Endothelial cell of umbilical vein (primary cell): ENCODE results near the gene MIOS. TPM values are rescaled to one million over a fixed set of nuclear protein-coding genes. Genes with fewer than 3 reads are reported as not detected.

Experiments
- BruUV-seq: library from RNA; stranded (reverse); fragments of 400-500 nt; replicated peaks from 2 replicates; lab custom pipeline; 2021; lab: Mats Ljungman, UMichigan
- CTCF ChIA-PET: fragments of 300-600, 350-600 bp; sonication (Branson Sonifier 250); formaldehyde crosslinking; loops from one replicate; lab custom pipeline; 2021; ENCODE audit warnings: antibody characterized with exemption, inconsistent platforms; lab: Charles Lee
- POLR2A ChIA-PET: fragments of 300-600, 350-600 bp; sonication (Branson Sonifier 250); formaldehyde crosslinking; loops from one replicate; lab custom pipeline; 2021; ENCODE audit warnings: antibody characterized with exemption, inconsistent platforms; lab: Charles Lee
- DNase-seq: peaks from one replicate; pipeline ENCODE4 v3.0.0-alpha.2; 2011; ENCODE audit warnings: low read depth, low spot score
- FAIRE-seq: peaks from 2 replicates; lab custom pipeline; 2011; peaks lifted over from hg19 to GRCh38; lab: Jason Lieb, UNC
- H2AFZ ChIP-seq: 2 replicates; pipeline ENCODE4 v1.6.0; 2012; ENCODE audit warnings: low read depth, low read length, control low read depth, inconsistent platforms
- H3K27ac ChIP-seq: 2 replicates; pipeline ENCODE4 v1.5.1; 2011; ENCODE audit warnings: low read depth, mild to moderate bottlenecking, control low read depth, low read length, moderate library complexity; ENCODE audit not compliant: insufficient read depth
- H3K27me3 ChIP-seq, 2 experiments: 2 replicates each; pipeline versions ENCODE4 v1.6.0 to v1.6.1; 2011; ENCODE audit warnings: low read length in 2 of 2, mixed read lengths in 1 of 2; ENCODE audit not compliant: control insufficient read depth in 2 of 2, insufficient read depth in 2 of 2
- H3K36me3 ChIP-seq, 2 experiments: 2 replicates in 1 of 2; 3 replicates in 1 of 2; pipeline ENCODE4 v1.5.1; 2011; ENCODE audit warnings: low read length in 2 of 2, mild to moderate bottlenecking in 1 of 2, moderate library complexity in 1 of 2; ENCODE audit not compliant: control insufficient read depth in 2 of 2, insufficient read depth in 2 of 2; ENCODE audit errors: extremely low read depth in 1 of 2
- H3K4me1 ChIP-seq: 3 replicates; pipeline ENCODE4 v1.5.1; 2011; ENCODE audit warnings: mild to moderate bottlenecking, low read length; ENCODE audit not compliant: control insufficient read depth, insufficient read depth; ENCODE audit errors: extremely low read depth
- H3K4me2 ChIP-seq: 2 replicates; pipeline ENCODE4 v1.6.1; 2011; ENCODE audit warnings: low read length, control low read depth, mixed read lengths; ENCODE audit not compliant: insufficient read depth
- H3K4me3 ChIP-seq, 3 experiments: fragments of 200-600 bp in 1 of 3; sonication (generic), shearing (Covaris generic) in 1 of 3; replicated peaks in 1 of 3; 2 replicates each; pipeline ENCODE4 v1.5.1; 2011 to 2016; ENCODE audit warnings: control low read depth in 3 of 3, low read length in 3 of 3, mild to moderate bottlenecking in 2 of 3, inconsistent platforms in 1 of 3, low read depth in 1 of 3, moderate library complexity in 1 of 3; ENCODE audit not compliant: insufficient read depth in 1 of 3
- H3K79me2 ChIP-seq: 2 replicates; pipeline ENCODE4 v1.6.0; 2012; ENCODE audit warnings: low read length, inconsistent platforms; ENCODE audit not compliant: control insufficient read depth, insufficient read depth
- H3K9ac ChIP-seq: replicated peaks from 2 replicates; pipeline ENCODE3; 2011; ENCODE audit warnings: low read length, control low read depth; ENCODE audit not compliant: insufficient read depth; ENCODE audit errors: extremely low read depth
- H3K9me1 ChIP-seq: replicated peaks from 3 replicates; pipeline ENCODE4 v1.6.0; 2011; ENCODE audit warnings: mild to moderate bottlenecking, low read length; ENCODE audit not compliant: control insufficient read depth, insufficient read depth; ENCODE audit errors: extremely low read depth
- H3K9me3 ChIP-seq: replicated peaks from 2 replicates; pipeline ENCODE4 v1.5.1; 2012; ENCODE audit warnings: low read length, inconsistent platforms; ENCODE audit not compliant: control insufficient read depth, insufficient read depth
- H4K20me1 ChIP-seq: replicated peaks from 2 replicates; pipeline ENCODE3; 2011; ENCODE audit warnings: mild to moderate bottlenecking, low read length; ENCODE audit not compliant: control insufficient read depth, insufficient read depth; ENCODE audit errors: extremely low read depth
- CTCF ChIP-seq, 2 donors: IDR thresholded peaks; 1 replicate in 1 of 2; 2 replicates in 1 of 2; pipeline ENCODE4 v1.5.1; 2011; ENCODE audit warnings: low read length in 2 of 2, mild to moderate bottlenecking in 2 of 2, moderate library complexity in 2 of 2, control low read depth in 1 of 2, inconsistent platforms in 1 of 2, low read depth in 1 of 2; ENCODE audit not compliant: insufficient read depth in 1 of 2; ENCODE audit errors: extremely low read depth in 1 of 2
- EZH2 ChIP-seq: IDR thresholded peaks from 2 replicates; pipeline ENCODE4 v1.6.1; 2012; ENCODE audit warnings: borderline replicate concordance, low read depth, mild to moderate bottlenecking, moderate library complexity, low read length, inconsistent platforms; ENCODE audit not compliant: severe bottlenecking
- FOS ChIP-seq: IDR thresholded peaks from 2 replicates; pipeline ENCODE4 v1.6.1; 2011; ENCODE audit warnings: mild to moderate bottlenecking, low read length, moderate library complexity, borderline replicate concordance; ENCODE audit not compliant: insufficient read depth
- GATA2 ChIP-seq: IDR thresholded peaks from 2 replicates; pipeline ENCODE4 v1.7.0; 2011; ENCODE audit warnings: low read depth, mild to moderate bottlenecking, moderate library complexity, mixed read lengths, low read length; ENCODE audit not compliant: insufficient read length, insufficient read depth
- JUN ChIP-seq: IDR thresholded peaks from 2 replicates; pipeline ENCODE4 v1.6.1; 2011; ENCODE audit warnings: borderline replicate concordance, low read depth; ENCODE audit not compliant: insufficient read length, insufficient read depth
- MYC ChIP-seq: IDR thresholded peaks from one replicate; pipeline ENCODE4 v1.6.1; 2011; ENCODE audit warnings: mild to moderate bottlenecking, low read depth, low read length
- POLR2A ChIP-seq: IDR thresholded peaks from 2 replicates; pipeline ENCODE4 v1.6.1; 2012; ENCODE audit warnings: low read depth, mild to moderate bottlenecking, control low read depth, low read length
- POLR2AphosphoS5 ChIP-seq: IDR thresholded peaks from 2 replicates; pipeline ENCODE4 v1.6.1; 2012; ENCODE audit warnings: low read depth, mild to moderate bottlenecking, control low read depth, low read length, moderate library complexity; ENCODE audit not compliant: insufficient read depth
- dilution Hi-C: fragments of 300-500 bp; cut with MboI; formaldehyde crosslinking; loops from one replicate; pipeline ENCODE4 v1.15.0; 2019; ENCODE audit warnings: low sequenced_read_pairs; ENCODE audit not compliant: extremely low pct_ligation_motif_present
- intact Hi-C: fragments of 100-400 bp; cut with micrococcal nuclease; formaldehyde crosslinking; loops from one replicate; pipeline ENCODE4 v1.10.0; 2022
- polyA plus RNA-seq, 4 experiments: library from polyadenylated mRNA; depleted of rRNA in 3 of 4; stranded (reverse) in 3 of 4; unstranded in 1 of 4; fragments of >200 nt; gene quantifications; 2 replicates each; pipeline versions ENCODE4 v1.2.1 to v1.2.3, GENCODE V29; 2011 to 2012; ENCODE audit warnings: missing spikeins in 1 of 4
- total RNA-seq: library from RNA; stranded (reverse); gene quantifications from 2 replicates; pipeline ENCODE4 v1.2.3, GENCODE V29; 2021
- TF ChIP-seq, protein P1 (sequence below): IDR thresholded peaks from 2 replicates; pipeline ENCODE4 v1.6.1; 2011; ENCODE audit not compliant: insufficient read depth, insufficient read length

Gene MIOS
- total and polyA plus RNA-seq, 2 donors (not counting 3 experiments of a cell fraction or from before 2014, with no cell fraction given): 8.5 to 16.8 TPM

DNA sequence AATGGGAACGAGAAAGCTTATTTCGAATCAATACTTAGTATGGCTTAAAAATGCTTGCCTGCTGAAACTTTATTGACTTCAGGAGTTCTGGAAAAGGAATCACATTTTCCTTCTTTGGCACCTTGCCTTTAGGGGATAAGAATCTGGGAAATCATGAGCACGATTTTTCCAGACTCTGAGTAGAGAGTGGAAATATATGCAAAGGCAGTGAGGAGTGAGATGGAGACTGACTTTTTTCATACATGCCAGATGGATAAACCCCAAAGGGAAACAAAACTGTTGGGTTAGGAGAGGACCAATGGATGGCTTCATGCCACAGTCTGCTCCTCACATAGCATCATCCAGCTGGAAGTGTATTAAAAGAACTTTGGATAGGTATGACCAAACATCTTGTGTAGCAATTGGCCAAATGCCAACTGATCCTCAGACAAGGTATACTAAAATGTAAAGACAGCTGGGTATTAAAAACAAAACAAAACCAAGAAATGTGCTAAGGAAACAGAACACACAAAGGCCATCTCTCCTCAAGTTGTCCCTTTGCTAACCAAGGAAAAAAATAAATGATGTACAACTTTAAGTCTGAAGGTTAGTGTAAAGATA lies 32.8 kb upstream of the MIOS start:
- no peak for TF ChIP-seq GATA2
- no peak for TF ChIP-seq CTCF (IDR thresholded peaks at IDR 0.05; ENCODE audit: extremely low read depth in 1 of 2, insufficient read depth in 1 of 2, low read depth in 1 of 2, low read length in 2 of 2)
- no peak for TF ChIP-seq EZH2
- no peak for TF ChIP-seq FOS
- TF ChIP-seq POLR2AphosphoS5: no peak
- no peak for TF ChIP-seq JUN
- TF ChIP-seq POLR2A: no peak
- TF ChIP-seq MYC: no peak
- TF ChIP-seq, protein P1, sequence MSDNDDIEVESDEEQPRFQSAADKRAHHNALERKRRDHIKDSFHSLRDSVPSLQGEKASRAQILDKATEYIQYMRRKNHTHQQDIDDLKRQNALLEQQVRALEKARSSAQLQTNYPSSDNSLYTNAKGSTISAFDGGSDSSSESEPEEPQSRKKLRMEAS: no peak
- peaks cover 0 to 6% of the 10 kb centered on the region in 2 experiments for H3K27me3 ChIP-seq
- H4K20me1 ChIP-seq: no peaks in the 10 kb centered on the region
- no TSS peak for BruUV-seq
- CTCF ChIA-PET: interaction anchor here (1.0 kb wide), 1 partner anchor 109 kb away, joined by 3 read pairs; no protein-coding TSS in a partner anchor
- H3K4me3 ChIP-seq: no peak overlapping the region
- FAIRE-seq (no peak), DNase-seq (no peak)
- H3K27ac ChIP-seq: no peak overlapping the region
- no peak overlapping the region for H3K4me2 ChIP-seq
- H3K36me3 ChIP-seq: no peaks in the 10 kb centered on the region
- no peaks in the 10 kb centered on the region for H3K9me1 ChIP-seq
- no peaks in the 10 kb centered on the region for H3K4me1 ChIP-seq
- intact Hi-C loops (no loop called here), dilution Hi-C loops (no loop called here)
- no peaks in the 10 kb centered on the region for H3K79me2 ChIP-seq
- H3K9ac ChIP-seq: no peak overlapping the region
- no peak overlapping the region for H2AFZ ChIP-seq
- POLR2A ChIA-PET: no interaction called here
- H3K9me3 ChIP-seq: no peaks in the 10 kb centered on the region
